Measurements from ENCODE around the gene KERA.

KERA gene

DNA sequence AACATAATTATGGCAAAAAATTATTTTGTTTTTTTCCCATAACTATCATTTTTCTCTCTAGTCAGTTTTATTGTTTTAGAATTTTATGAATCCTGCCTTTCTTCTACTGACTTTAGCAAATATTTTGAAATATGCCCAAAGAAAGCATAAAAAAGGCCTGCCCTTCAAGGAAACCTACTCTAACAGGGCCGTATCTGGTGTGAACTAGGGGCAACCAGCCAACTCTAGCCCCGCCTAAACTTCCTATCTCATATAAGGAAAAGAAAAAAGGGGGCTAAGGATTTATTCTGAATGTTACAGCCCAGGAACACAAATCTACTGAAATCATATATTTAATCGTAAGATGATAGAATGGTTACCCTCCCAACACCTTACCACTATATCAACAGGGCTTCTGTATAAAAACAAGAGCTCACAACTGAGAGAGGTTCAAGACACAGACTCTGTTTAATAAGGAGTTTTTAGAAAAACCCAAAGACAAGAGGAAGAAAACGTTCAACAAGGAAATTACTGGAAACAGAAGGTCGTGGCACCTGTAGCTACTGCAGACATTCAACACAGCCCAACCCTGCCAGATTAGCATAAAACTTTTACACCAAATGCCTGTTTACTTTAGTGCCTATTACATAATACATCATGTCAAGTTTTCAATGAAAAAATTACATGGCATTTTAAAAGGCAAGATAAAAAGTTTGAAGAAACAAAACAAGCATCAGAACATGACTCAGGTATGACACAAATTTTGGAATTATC is 40.1 kb downstream of the KERA start:
- DNase-seq (ENCODE audit: low read depth in 1 of 2, low spot score in 1 of 2): no peak

DNA sequence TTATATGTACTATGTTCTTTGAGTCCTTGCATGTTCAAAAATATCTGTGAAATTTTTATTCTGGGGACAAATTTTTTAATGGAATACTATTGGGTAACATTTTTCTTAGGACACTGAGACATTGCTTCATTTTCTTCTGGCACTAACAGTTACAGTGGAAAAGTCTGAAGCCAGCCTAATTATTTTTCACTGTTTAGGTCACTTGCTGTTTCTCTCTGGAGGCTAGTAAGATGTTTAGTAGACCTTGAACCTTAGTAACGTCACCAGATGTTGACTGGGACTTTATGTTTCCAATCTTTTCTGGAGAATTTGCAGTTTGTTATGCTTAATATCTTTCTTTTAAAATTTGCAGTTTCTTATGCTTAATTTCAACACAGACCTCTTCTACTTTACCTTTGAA is 40.8 kb downstream of the KERA start:
- no peak for DNase-seq (ENCODE audit: low read depth in 1 of 2, low spot score in 1 of 2)

DNA sequence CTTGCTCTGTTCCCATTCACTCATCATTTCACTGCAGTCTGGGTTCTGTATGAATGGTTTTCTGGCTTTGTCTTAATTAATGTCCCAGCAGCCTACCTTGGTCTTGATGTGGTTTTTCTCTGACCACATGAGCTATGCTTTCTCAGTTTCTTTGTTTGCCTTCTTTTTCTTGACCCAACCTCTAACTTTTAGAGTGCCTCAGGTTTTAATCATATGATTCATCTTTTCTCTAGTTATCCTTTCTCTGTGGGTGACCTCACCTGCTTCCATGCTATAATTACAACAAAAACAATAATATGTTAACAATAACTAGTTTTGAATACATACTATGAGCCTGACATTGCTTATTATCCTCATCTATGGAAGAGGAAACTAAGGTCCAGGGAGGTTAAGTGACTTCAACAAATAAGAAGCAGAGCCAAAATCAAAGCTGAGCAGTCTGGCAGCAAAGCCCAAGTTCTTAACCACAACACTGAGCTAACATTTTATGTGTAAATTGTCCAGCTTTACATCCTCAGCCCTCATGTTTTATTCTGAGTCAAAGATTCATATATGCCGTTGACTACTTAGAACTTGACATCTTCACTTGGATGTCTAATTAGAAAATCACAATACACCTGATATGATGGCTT is 48.4 kb downstream of the KERA start:
- no peak for DNase-seq (ENCODE audit: low read depth in 1 of 2, low spot score in 1 of 2)

DNA sequence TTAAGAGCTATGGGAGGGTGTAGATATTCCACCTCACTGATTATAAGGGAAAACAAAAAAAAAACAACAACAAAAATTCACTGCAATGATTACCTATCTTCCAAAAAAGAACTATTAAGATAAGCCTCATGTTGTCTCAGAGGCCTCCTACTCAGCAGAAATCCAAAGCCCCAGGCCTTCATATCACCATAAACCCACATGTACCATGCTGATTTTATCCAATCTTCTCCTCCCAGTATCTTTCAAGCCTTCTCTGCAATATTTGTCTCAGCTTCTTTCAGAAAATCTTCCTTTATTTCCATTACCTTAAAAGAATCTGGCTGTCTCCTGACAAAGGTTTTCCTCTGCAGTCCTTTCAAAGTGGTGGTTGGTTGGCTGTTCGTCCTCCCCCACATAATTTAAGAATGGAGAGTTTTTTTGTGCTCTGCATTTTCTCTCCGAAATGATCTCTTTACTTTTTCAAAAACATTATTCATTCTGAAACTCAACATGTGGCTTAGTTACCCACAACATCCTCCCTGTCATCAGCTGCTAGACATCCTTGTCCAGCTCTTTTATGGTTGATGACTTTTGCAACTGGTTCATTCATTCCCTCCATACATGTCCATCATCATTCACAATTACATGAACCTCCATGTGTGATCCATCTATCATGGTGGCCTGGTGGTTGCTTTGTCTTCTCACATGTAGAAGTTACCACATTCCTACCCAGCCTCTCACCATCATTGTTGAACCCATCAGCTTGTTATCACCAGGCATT is 50.1 kb downstream of the KERA start:
- no peak for DNase-seq (ENCODE audit: low read depth in 1 of 2, low spot score in 1 of 2)

DNA sequence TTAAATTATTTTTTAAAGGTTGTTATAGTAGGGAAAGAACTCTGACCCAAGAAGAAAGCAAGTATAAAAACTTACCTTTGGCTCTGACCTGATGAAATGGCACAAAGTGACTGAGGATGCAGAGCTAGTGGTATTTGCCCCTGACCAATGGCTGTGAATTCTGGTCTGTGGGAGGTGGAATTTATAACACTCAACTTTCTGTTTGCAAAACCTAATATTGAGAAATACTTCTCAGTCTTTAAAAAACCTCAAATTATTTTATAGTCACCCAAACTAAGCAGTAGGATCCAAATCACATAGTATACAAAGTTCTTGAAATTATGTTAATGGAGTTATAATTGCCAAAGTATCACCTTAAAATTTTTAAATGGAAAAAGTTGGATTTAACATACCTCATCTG is 53.0 kb downstream of the KERA start, which contains the start of gene EPYC:
EPYC (minus strand) TSS at position 101 of the 400 bp plus-strand sequence. CDS start 2,407 bp downstream, outside the sequence.
- DNase-seq (ENCODE audit: low read depth in 1 of 2, low spot score in 1 of 2): no peak

DNA sequence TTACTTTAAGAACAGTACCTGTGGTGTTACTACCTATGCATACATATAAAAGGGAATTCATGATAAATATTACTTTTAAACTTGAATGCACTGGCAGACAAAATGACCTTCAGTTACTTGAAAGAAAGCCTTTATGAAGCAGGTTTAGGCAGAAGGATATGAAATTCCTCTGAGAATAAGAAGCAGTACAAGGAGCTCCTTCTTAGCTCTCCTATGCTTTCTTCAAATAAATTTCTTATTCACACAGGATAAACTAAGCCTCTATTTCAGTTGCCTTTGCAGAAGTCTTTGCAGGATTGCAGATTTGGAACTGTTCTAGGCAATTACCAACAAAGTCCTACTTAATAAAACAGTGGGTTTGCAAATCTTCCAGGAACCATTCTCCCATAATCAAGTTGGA is 54.1 kb downstream of the KERA start:
- DNase-seq (ENCODE audit: low read depth in 1 of 2, low spot score in 1 of 2): no peak

DNA sequence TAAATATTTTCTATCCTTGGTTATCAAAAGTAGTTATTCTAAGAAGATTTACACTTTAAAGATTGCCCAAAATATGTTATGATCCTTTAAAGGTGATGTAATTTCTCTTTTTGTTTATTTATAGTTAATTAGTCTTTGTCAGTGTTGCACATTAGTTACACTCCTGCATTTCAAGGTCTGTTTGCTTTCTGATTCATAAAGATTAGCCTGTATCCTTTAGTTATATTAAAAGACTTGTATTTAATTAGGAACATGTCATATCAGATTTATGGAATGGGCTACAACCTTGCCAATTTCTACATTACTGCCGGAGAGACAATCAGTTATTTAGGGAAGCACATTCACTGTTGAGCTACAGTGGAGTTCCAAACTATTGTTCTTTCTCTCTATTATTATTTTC is 56.5 kb downstream of the KERA start:
- DNase-seq (ENCODE audit: low read depth in 1 of 2, low spot score in 1 of 2): no peak

All from activated T-helper 1 cell treated with anti-CD3 and anti-CD28 coated beads, Interleukin-2, amount 50 U/mL, for 16 hours (primary cell).